ENCODE data around the gene FCHSD1.

DNA sequence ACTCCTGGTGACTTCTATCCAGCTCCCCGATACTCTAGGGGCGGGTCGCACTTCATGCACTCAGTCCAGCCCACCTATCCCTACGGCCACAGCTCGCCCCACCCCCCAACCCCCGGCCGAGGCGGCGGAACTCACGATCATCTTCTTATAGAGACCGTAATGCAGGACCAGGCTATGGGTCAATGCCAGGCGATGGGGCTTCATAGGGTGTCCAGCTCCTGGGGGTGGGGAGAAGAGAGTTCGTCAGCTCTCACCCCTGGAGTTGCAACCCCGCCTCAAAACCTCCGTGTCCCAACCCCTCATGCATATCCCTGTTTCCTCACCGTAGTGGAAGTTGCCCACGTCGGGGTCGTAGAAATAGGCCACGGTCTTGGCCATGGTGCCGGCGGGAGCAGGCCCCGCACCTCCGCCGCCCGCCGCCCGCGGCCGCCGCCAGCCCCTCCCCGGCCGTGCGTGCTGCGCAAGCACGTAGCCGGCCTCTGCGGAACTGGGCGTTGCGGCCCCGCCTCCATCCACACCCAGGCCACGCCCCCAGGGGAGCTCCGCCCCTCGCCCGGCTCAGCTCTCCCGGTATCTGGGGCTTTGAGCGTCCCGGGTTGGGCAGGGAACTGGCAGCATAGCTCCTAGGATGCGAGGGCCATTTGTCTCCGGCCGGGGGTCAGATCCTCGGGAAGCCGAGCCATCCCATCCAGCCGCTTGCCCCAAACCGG lies 14.7 kb downstream of the FCHSD1 start, which contains the start of the genes HDAC3 and RELL2:
- TF ChIP-seq, protein P1, sequence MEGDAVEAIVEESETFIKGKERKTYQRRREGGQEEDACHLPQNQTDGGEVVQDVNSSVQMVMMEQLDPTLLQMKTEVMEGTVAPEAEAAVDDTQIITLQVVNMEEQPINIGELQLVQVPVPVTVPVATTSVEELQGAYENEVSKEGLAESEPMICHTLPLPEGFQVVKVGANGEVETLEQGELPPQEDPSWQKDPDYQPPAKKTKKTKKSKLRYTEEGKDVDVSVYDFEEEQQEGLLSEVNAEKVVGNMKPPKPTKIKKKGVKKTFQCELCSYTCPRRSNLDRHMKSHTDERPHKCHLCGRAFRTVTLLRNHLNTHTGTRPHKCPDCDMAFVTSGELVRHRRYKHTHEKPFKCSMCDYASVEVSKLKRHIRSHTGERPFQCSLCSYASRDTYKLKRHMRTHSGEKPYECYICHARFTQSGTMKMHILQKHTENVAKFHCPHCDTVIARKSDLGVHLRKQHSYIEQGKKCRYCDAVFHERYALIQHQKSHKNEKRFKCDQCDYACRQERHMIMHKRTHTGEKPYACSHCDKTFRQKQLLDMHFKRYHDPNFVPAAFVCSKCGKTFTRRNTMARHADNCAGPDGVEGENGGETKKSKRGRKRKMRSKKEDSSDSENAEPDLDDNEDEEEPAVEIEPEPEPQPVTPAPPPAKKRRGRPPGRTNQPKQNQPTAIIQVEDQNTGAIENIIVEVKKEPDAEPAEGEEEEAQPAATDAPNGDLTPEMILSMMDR (IDR thresholded peaks at IDR 0.05), result peak in 1 of 7 experiments; percentile 11
- peak; percentile 62 to 82 (median 78) for TF ChIP-seq POLR2A (IDR thresholded peaks at IDR 0.05)
